GM18870 (cell line): ENCODE results near the gene BLTP1.
"Not testable (repeated sequence)": the region's sequence is repeated elsewhere in the genome, so short reads cannot be mapped to it uniquely, and the experiment has no call there.

ENCODE experiments used
- ATAC-seq: cut with Tn5 transposase; IDR thresholded peaks from one replicate; pipeline ENCODE4 v1.9.1; 2021; ENCODE audit warnings: moderate library complexity; ENCODE audit not compliant: unreplicated experiment

Gene BLTP1

GRCh38 chr4:122151982-122152710 is at the start of gene BLTP1:
TSS of gene BLTP1 (plus strand) at chr4:122152331. CDS start at chr4:122170648, 18,317 bp downstream.
- peak; percentile 92 for ATAC-seq

GRCh38 chr4:122104184-122104583 is 47.9 kb upstream of the BLTP1 start:
- ATAC-seq, result no peak

GRCh38 chr4:122107680-122108079 is 44.5 kb upstream of the BLTP1 start:
- ATAC-seq, result no peak

GRCh38 chr4:122110304-122110703 is 41.8 kb upstream of the BLTP1 start:
- ATAC-seq, result not testable (repeated sequence)

GRCh38 chr4:122117743-122118142 is 34.4 kb upstream of the BLTP1 start:
- ATAC-seq, result no peak

- no peak for ATAC-seq
These were observed 33.9 kb upstream of the BLTP1 start for GRCh38 chr4:122118243-122118642.

GRCh38 chr4:122119739-122120138 is 32.4 kb upstream of the BLTP1 start:
- no peak for ATAC-seq

GRCh38 chr4:122121593-122121992 is 30.5 kb upstream of the BLTP1 start:
- no peak for ATAC-seq

- ATAC-seq, result no peak
These were observed 30.0 kb upstream of the BLTP1 start for GRCh38 chr4:122122083-122122482.

GRCh38 chr4:122129061-122129460 is 23.1 kb upstream of the BLTP1 start:
- no peak for ATAC-seq

- ATAC-seq, result peak; percentile 67
These were observed 20.5 kb upstream of the BLTP1 start for GRCh38 chr4:122131562-122132157.

GRCh38 chr4:122132891-122133290 is 19.2 kb upstream of the BLTP1 start:
- no peak for ATAC-seq

- no peak for ATAC-seq
These were observed 13.0 kb upstream of the BLTP1 start for GRCh38 chr4:122139139-122139538.

GRCh38 chr4:122140834-122141233 is 11.3 kb upstream of the BLTP1 start:
- ATAC-seq, result no peak

GRCh38 chr4:122142687-122143086 is 9.4 kb upstream of the BLTP1 start:
- ATAC-seq, result no peak

GRCh38 chr4:122146652-122147051 is 5.5 kb upstream of the BLTP1 start:
- no peak for ATAC-seq

GRCh38 chr4:122150931-122151330 is 1.2 kb upstream of the BLTP1 start:
- no peak for ATAC-seq

GRCh38 chr4:122152711-122153226 is 638 bp downstream of the BLTP1 start:
- peak; percentile 25 for ATAC-seq

- no peak for ATAC-seq
These were observed 4.7 kb downstream of the BLTP1 start for GRCh38 chr4:122156819-122157218.

GRCh38 chr4:122163301-122163700 is 11.2 kb downstream of the BLTP1 start:
- ATAC-seq, result no peak

- no peak for ATAC-seq
These were observed 11.6 kb downstream of the BLTP1 start for GRCh38 chr4:122163767-122164166.

- ATAC-seq, result no peak
These were observed 15.2 kb downstream of the BLTP1 start for GRCh38 chr4:122167369-122167768.
